Measurements from ENCODE around the gene TSKU.
"Not testable (repeated sequence)": the region's sequence is repeated elsewhere in the genome, so short reads cannot be mapped to it uniquely, and the experiment has no call there.

The TSKU gene

DNA sequence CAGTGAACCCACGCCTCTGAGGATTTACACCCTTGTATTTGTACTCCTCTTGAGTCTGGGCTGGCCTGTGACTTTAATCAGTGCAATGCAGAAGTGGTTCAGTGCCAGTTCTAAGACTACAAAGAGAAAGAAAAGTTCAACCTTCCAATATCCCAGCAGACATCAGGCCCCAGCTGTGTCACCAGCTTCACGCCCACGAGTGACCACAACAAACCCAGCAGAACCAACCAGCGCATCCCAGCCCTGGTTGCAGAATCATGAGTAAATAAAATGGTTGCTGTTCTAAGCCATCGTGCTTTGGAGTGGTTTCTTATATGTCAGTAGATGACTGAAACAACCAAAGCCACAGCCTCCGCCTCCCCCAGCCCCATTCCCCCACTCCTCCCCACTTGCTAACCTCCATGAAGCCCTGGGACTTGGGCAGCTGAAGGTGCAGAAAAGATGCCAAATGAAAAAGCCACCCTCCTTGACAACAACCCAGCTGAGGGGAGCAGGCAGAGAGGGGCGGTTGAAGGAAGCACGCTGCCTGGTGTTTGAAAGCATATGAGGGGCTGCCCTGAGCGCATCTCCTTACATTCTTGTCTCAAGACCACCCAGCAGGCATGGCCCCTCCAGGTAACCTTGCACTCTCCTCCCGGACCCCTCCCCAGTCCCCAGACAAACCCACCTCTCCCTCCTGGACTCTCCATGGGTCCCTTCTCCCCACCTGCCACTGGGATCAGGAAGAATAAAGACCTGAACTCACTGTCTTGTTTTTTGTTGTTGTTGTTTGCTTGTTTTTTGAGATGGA lies 20.9 kb downstream of the TSKU start:
- DNase-seq, result peak; percentile 62

DNA sequence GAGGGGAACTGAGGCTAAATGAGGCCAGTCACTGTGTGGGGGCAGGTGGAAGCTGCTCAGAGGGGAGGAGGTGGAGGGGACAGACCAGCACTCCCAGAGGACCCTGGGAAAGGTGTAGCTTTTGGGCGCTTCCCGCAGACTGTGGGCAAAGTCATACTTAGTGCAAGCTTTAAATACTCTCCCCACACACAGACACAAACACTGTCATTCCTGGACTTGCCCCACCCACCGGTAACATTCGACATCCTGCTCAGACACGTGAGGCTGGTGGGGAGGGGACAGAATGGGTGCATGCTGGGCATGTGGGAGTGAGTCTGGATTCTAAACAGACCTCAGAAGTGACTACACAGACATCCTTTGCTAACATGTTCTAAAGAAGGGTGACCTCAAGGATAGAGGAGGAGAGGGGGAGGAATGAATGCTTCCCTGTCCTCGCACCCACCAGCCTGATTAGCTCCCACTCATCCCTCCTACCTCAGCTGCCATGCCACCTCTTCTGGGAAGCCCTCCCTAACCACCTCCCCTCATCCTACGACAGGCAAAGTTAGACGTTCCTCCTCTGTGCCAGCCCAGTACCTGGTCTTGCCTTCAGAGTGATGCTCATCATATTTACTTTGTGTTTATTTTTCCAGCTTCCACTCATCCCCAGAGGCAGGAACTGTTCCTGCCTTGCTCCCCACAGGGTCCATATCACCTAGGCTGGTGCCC lies 22.2 kb downstream of the TSKU start:
- DNase-seq, result peak; percentile 71

DNA sequence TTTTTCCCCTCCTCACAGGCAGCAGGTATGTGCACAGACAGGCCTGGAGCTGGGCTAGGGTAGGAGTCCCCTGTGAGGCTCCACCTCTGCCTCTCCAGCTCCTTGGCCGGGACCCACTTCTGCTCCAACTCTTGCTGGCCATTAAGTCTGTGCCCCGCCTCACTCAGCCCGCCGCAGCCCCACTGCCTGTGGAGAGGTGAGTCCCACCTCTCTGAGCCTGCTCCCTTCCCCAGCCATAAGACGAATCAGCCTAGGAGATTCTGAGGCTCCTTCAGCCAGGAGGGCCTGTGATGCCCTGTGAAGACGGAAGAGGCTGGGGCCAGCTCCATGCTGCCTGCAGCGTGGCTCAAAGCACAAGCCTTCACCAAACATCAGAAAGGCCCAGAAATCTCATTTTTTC lies 23.0 kb downstream of the TSKU start:
- DNase-seq, result no peak

DNA sequence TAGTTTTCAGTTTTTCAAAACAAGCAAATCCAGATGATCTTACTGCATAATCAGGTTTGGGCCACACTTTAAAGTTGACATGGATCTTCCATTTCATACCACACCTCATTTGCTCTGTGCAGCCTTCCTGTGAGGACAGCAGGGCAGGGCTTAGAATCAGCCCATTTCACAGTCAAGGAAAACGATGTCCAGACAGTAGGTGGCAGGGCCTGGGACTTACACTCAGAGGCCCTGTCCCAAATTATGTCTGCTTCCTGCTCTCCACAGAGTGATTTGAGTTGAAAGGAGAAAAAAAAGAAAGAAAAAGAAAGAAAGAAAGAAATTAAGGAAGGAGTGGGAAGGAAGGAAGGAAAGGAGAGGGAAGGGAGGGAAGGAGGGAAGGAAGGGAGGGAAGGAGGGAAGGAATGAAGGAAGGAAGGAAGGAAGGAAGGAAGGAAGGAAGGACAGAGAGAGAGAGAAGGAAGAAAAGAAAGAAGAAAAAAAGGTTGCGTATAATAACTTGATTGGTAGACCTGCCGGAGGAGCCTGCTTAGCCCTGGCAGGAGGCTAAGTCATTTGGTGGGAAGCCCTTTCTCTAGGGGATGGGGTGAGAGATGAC lies 23.6 kb downstream of the TSKU start:
- DNase-seq, result no peak

DNA sequence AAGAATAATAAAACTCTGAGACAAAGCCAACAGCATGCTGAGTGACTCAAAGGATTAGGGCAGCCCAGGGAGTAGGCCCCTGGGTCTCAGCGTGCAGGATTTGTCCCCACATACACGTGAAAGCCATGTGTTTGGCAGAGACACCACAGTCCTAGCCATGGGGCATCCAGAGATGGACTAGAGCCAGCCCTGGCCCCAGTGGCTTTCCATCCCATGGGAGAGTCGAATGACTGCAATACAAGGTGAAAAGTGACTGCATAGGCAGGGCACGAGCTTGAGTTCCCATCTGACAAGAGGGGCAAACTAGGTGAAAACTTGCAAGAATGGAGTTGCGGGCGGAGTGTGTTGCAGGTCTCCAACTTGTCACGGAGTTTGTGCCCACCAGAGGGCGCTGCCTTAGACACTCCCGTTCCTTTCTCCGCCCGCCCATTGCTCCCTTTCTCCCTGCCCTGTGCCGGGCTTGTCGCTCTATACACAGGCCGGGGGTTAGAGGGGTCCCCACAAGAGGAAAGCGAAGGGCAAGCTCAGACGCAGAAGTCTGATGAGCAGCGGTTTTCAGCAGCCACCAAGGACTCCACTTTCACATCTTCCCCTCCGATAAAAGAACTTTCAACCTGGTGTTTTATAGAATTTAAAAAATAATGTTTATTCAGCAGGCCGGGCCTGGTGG lies 24.2 kb downstream of the TSKU start:
- DNase-seq, result peak; percentile 80

DNA sequence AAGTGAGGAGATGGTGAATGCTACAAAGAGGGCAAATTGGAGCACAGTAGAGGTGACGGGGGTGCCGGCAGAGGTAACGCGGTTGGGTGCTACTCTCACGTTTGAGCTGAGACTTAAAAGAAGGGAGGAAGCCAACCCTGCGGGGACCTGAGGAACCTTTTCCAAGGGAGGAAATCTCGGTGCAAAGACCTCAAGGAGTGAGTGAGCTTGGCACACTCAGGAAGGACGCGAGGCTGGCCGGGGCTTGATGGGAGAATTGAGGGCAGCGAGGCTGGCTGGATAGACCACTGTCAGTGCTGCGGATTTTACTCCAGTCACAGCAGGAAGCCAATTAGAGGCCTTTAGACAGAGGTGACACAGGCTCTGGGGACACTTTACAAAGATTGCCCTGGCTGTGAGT lies 25.0 kb downstream of the TSKU start:
- DNase-seq, result no peak

DNA sequence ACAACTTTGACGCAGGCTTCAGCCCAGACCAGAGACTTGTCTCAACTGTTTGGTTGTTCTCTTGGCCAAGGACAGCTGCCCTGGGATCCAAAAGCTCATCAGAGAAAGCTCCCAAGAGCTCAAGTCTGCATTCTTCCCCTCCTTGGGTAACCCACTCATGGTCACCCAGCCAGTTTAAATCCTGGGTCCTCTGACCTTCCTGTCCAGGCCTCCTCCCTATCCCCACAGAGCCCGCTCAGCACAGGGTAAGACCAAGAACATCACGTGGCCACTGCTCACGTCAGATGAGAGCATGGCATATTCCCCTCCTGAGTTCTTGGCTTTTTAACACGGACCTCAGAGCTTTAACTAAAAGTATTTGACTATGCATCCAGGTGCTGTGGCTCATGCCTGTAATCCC lies 25.8 kb downstream of the TSKU start:
- DNase-seq, result no peak

DNA sequence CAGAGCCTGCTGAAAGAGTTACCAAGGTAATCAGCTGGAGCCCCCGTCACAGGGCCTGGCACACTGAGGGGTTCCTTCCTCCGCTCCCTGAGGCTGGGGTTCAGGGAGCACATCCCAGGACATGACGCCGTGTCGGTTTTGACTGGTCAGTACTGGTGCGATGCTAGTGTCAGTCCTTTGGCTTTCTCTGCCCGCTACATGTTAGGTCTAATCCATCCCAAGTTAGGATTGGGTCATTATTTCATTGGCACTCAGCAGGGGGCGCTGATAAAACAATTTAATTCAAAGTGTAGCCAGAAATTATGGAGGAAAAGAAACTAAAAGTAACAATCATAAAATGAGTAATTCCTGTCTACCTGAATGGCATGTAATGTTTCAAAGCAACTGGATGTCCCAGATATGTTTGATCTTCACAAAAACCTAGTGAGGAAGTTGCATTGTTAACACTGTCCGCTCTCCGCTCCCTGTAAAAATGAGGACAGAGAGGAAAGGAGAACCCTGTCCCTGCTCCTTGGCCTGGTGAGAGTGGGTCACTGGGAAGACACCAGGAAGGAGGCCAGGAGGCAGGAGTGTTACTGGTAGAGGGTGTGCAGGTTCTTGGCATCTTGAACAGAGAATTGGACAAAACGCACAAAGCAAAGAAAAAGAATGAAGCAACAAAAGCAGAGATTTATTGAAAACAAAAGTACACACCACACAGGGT lies 27.1 kb downstream of the TSKU start:
- DNase-seq, result peak; percentile 64

DNA sequence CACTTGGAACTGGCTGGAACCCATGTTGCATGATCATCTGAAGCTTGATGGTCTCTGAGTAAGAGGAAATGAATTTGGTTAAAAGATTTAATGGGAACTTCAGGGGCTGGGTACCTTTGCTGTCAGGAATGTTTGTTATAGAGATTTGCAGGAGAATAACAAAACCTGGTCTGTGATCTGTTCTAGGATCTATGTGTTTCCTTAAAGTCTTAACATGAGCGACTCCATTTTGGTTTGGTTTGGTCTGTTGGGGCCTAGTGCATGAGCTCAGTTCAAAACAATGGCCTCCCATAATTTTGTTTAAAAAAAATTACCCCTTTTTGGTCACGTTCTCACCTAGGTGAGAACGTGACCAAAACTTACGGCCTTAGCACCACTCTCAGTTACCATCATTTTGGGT lies 28.1 kb downstream of the TSKU start:
- DNase-seq, result no peak

DNA sequence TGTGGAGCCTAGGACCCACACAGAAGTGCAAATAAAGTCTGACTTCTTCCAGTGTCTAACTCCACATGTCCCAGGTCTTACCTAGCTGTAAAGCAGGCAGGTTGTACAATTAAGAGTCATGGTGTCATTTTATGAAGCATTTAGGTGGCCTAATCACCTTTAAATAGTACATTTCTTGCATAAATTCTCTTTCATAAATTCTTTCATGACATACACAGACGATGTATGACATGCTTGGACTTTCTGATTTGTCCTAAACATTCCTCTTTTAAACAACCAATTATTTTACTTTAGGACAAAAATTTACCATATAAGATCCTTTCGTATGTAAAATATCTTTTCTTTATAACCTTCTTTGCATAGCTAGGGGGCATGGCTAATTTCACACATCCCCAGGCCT lies 31.3 kb downstream of the TSKU start:
- DNase-seq, result no peak

DNA sequence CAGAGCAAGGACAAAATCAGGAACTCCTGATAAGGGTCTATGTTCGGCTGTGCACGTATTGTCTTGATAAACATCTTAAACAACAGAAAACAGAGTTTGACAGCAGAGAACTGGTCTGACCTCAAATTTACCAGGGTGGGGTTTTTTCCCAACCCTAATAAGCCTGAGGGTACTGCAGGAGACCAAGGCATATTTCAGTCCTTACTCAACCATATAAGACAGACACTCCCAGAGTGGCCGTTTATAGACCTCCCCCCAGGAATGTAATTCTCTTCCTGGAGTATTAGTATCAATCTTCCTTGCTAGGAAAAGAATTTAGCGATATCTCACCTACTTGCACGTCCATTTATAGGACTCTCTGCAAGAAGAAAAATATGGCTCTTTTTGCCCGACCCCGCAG lies 32.5 kb downstream of the TSKU start:
- DNase-seq, result not testable (repeated sequence)

DNA sequence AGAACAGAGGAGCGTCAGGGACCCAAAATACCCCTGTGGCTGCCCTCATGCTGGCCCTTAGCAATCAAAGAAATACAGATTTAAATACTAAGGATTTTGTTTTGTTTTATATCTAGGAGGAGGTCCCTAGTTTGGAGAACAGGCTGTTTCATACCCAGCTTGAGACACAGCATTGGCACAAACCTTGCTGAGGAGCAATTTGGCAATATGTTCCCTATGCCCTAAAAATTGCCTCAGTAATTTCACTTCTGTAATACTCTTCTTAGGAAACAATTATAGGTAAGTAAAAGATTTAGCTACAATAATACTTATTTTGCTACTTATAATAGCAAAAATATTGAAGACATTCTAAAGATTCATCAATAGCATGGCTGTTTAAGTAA lies 37.0 kb downstream of the TSKU start:
- DNase-seq, result no peak

DNA sequence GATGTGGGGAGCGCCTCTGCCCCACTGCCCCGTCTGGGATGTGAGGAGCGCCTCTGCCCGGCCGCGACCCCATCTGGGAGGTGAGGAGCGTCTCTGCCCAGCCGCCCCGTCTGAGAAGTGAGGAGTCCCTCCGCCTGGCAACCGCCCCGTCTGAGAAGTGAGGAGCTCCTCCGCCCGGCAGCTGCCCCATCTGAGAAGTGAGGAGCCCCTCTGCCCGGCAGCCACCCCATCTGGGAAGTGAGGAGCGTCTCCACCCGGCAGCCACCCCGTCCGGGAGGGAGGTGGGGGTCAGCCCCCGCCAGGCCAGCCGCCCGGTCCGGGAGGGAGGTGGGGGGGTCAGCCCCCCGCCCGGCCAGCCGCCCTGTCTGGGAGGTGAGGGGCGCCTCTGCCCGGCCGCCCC lies 38.2 kb downstream of the TSKU start:
- DNase-seq, result not testable (repeated sequence)

DNA sequence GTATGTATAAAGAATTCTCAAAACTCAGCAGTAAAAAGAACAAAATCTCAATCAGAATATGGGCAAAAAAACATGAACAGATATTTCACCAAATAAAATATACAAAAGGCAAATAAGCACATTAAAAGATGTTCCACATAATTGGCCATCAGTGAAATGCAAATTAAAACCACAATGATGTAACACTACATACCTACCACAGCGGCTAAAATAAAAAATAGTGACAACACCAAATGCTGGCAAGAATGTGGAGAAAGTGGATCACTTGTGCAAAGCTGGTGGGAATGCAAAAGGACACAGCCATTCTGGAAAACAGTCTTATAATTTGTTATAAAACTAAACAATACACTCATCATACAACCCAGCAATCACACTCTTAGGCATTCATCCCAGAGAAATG lies 39.2 kb downstream of the TSKU start:
- no peak for DNase-seq

DNA sequence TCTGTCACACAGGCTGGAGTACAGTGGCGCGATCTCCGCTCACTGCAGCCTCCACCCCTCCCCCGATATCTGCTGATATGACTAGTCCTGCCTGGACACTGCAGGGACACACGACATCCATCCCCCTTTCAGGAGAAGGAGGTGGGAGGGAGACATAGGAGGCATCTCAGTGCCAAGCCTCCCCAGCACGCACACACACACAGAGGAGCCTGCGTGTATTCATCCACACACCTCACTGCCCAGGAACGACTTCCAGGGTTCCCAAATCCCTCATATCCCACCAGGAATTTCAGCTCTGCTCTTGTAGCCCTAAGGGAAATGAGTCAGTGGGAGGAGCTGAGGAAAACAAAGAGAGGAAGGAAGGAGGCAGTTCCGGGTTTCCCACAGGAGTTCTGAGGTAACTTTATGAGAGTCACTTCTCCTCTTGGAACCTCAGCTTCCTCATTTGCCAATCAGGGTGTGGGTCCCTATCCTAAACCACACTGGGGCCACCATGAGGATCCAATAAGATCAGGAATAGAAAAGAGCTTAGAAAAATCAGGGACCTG lies 40.4 kb downstream of the TSKU start:
- no peak for DNase-seq

DNA sequence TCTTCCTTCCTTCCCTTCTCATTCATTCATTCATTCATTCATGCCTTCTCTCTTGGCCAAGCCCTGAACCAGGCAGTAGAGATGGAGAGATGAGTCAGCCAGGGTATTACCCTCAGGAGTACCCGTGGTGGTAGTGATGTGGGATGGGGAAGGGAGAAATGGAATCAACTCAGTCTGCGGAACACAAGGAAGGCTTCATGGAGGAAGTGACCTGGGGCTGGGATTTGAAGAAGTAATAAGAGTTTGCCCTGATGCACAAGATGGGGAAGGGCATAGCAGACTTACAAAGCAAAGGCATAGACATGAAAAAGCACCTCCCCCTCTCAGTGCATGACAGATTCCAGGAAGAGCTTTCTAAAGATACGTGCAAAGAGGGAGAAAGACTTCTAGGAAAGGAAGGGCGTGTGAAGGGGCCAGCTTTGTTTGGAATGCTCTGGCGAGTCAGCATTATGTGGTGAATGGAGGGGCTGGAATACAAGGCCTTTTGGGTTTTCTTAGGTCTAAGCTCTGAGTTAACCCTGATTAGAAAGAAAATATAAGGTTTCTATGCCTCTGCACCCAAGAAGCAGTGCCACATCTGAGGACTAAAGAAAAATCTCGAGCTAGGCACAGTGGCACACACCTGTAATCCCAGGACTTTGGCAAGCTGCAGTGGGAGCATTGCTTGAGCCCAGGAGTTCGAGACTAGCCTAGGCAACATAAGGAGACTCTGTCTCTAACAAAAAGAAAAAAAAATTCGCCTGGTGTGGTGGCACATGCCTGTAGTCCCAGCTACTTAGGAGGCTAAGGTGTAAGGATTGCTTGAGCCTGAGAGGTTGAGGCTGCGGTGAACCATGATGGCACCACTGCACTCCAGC lies 41.2 kb downstream of the TSKU start:
- peak; percentile 14 for DNase-seq

DNA sequence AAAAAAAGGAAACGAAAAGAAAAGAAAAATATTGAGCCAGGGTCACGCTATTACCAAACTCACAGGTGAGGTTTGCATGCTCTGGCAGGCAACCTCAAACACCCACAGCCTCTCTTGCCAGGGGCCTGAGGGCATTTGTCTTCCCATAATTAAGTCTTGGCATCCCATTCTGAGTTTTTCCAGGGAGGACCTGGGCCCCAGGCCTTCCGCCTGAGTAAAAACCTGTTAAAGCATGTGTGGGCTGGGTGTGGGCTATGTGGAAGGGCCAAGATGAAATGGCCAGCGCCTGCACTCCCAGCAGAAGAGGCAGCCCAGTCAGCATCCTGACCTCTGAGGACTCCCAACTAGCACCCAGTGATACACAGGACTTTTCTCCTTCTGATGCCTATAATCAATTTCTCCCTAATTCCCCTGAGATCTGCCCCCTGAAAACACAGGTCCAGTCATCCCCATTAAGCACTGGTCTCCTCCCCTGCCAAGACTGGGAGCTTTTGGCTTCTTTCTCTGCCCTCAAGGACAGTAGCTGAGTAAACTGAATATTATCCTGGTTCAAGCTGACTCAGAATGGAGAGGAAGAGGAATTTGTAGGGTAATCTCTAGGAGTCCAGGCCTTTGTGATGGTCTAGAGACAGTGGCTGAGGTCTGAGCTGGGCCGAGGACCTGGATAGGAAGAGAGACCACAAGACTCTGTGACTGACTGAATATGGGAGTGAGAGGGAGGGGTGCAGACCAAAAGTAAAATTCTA lies 42.0 kb downstream of the TSKU start:
- DNase-seq, result no peak

DNA sequence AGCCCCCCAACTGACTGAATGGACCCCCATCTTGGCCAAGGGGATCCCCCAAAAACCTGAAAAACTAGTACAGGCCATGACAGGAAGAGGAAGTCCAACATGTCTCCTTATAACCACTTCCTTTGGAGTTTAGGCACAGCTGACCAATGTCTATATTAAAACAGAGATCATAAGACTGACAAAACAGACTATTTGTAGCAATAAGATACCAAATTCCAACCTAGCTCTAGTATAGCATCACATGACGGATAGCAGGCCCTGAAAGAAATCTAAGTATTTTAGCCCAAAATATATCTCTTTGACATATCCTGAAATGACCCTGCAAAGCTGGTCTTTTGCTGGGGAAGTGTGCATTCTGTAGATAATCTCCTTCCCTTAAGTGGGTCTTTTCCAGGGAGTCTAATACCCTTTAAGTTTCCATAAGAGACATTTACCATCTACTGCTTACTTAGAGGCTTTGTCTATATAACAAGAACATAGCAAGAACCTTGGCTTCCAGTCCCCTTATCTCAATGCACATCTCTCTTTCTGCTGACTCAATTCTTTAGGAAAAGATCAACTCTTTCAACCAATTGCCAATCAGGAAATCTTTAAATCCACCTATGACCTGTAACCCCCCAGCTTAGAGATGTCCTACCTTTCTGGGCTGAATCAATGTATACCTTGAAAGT lies 42.7 kb downstream of the TSKU start:
- DNase-seq, result no peak

DNA sequence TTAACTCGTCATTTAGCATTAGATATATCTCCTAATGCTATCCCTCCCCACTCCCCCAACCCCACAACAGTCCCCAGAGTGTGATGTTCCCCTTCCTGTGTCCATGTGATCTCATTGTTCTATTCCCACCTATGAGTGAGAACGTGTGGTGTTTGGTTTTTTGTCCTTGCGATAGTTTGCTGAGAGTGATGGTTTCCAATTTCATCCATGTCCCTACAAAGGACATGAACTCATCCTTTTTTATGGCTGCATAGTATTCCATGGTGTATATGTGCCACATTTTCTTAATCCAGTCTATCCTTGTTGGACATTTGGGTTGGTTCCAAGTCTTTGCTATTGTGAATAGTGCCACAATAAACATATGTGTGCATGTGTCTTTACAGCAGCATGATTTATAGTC lies 43.4 kb downstream of the TSKU start:
- not testable (repeated sequence) for DNase-seq

DNA sequence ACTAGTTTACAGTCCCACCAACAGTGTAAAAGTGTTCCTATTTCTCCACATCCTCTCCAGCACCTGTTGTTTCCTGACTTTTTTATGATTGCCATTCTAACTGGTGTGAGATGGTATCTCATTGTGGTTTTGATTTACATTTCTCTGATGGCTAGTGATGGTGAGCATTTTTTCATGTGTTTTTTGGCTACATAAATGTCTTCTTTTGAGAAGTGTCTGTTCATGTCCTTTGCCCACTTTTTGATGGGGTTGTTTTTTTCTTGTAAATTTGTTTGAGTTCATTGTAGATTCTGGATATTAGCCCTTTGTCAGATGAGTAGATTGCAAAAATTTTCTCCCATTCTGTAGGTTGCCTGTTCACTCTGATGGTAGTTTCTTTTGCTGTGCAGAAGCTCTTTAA lies 43.8 kb downstream of the TSKU start:
- not testable (repeated sequence) for DNase-seq
